HUES6 (cell line): ENCODE data around the gene MINAR1.
"Not testable (repeated sequence)": the region's sequence is repeated elsewhere in the genome, so short reads cannot be mapped to it uniquely, and the experiment has no call there.

Source experiments
- H3K27ac ChIP-seq: 2 replicates; pipeline ENCODE4 v1.7.0; 2013; ENCODE audit warnings: low read depth, mild to moderate bottlenecking, low read length, inconsistent platforms
- H3K27me3 ChIP-seq: 2 replicates; pipeline ENCODE4 v1.6.1; 2013; ENCODE audit warnings: low read length; ENCODE audit not compliant: control insufficient read depth, insufficient read depth
- H3K36me3 ChIP-seq: 2 replicates; pipeline ENCODE4 v1.6.1; 2013; ENCODE audit warnings: low read length; ENCODE audit not compliant: control insufficient read depth, insufficient read depth
- H3K4me1 ChIP-seq: 2 replicates; pipeline ENCODE4 v1.6.1; 2013; ENCODE audit warnings: low read length; ENCODE audit not compliant: control insufficient read depth, insufficient read depth
- H3K4me3 ChIP-seq: 2 replicates; pipeline ENCODE4 v1.5.1; 2013; ENCODE audit warnings: low read depth, low read length
- H3K9ac ChIP-seq: one replicate; pipeline ENCODE4 v1.6.1; 2013; ENCODE audit warnings: mild to moderate bottlenecking, low read length
- H3K9me3 ChIP-seq: 2 replicates; pipeline ENCODE4 v1.6.1; 2013; ENCODE audit warnings: low read depth, low read length; ENCODE audit not compliant: control insufficient read depth, insufficient read depth

Gene MINAR1

DNA sequence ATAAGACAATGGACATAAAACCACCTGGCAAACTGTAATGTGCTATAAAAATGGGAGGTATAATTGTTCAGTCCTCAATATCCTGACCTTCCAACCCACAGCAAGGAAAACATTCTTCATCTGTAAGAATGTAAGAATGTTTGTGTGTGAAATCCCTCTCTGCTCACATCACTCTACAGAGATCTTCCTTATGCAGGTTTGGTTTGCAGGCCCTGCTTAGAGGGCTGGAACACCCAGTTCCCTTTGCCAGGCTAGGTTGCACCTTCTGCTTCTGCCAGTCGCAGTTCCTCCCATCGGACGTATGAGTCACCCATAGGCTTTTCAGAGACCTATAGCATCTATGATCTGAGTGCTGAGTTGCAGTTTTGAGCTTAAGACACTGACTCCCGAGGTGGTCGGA is 24.1 kb upstream of the MINAR1 start:
- Histone ChIP-seq H3K9me3 (no peaks in the 10 kb centered on the region), H3K27me3 (no peaks in the 10 kb centered on the region), H3K4me1 (peaks cover 21% of the 10 kb centered on the region), H3K27ac (no peak overlapping the region), H3K4me3 (no peak overlapping the region), H3K9ac (no peak overlapping the region), H3K36me3 (no peaks in the 10 kb centered on the region)

DNA sequence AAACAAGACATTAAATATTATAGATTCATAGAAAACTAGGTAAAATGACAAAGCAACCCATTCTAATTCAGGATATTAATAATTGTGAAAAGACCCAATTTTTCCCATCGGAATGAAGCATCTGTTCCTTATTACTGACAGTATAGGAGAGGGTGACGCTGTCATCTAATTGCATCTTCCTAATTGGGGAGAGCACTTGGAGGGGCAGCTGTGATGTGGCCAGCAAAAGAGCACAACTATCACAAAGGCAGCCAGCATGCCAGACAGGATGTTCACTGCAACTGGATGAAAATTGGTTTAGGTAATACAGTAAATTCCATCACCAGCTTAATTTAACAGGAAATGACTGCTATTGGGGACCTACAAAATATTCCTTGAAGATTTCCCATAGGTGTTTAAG is 21.9 kb upstream of the MINAR1 start:
- H3K9me3 ChIP-seq = no peaks in the 10 kb centered on the region
- H3K4me1 ChIP-seq = peaks cover 21% of the 10 kb centered on the region
- no peak overlapping the region for H3K9ac ChIP-seq
- H3K27ac ChIP-seq = no peak overlapping the region
- H3K4me3 ChIP-seq = no peak overlapping the region
- no peaks in the 10 kb centered on the region for H3K36me3 ChIP-seq
- no peaks in the 10 kb centered on the region for H3K27me3 ChIP-seq

DNA sequence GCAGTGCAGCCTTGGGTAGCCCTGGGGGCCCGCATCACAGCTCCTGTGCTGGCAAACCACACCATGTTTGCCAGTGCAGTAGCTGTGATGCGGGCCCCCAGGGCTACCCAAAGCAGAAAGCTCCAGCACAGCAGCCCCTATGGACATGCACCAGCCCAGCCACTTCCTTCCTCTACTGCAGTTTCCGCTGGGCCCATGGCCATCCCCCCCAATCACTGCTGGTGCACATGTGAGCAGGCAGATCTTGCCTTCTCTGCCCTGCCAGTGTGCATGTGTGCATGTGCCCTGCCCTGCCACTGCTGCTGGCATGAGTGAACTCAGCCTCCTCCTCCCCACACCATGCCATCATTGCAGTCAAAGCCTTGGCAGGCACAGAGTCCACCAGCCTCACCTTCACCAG is 20.1 kb upstream of the MINAR1 start:
- H3K9ac ChIP-seq = no peak overlapping the region
- no peak overlapping the region for H3K4me3 ChIP-seq
- H3K27me3 ChIP-seq = no peaks in the 10 kb centered on the region
- H3K27ac ChIP-seq = no peak overlapping the region
- H3K4me1 ChIP-seq = peaks cover 24% of the 10 kb centered on the region
- no peaks in the 10 kb centered on the region for H3K9me3 ChIP-seq
- no peaks in the 10 kb centered on the region for H3K36me3 ChIP-seq

DNA sequence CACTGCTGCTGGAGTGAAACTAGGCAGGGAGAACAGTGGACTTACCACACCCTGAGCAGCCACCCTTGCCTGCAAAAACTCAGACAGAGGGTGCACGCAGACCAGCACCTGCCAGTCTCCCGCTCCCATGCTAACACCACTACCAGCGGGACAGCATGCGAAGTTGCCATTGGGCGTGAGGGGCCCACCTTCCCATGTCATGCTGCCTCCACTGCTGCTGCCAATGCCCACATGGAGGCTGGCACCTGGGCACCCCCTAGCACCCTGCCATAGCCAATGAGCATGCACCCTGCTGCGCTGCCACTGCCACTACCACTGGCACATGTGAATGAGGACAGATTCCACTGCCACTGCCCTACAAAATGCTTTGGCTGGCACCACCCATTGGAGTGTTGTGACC is 19.7 kb upstream of the MINAR1 start:
- H3K36me3 ChIP-seq = no peaks in the 10 kb centered on the region
- no peak overlapping the region for H3K4me3 ChIP-seq
- no peak overlapping the region for H3K9ac ChIP-seq
- H3K9me3 ChIP-seq = no peaks in the 10 kb centered on the region
- no peak overlapping the region for H3K27ac ChIP-seq
- peaks cover 27% of the 10 kb centered on the region for H3K4me1 ChIP-seq
- H3K27me3 ChIP-seq = no peaks in the 10 kb centered on the region

DNA sequence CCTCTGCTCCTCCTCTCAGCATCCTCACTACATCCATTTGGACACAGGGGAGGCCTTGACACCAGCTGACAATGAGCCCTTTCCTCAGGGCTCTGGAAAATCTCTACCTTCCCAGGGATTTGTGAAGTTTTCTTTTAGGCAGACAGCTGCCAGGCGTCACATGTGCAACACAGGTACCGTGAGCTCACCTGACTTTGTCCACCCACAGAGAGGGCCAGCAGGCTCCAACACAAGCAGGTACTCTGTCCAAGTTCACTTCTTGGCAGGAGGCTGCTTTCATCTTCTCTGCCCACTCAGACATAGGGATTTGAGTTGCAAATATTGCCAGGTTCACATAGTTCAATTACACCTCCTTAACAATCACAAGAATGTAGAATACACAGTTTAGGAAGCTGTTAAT is 15.3 kb upstream of the MINAR1 start:
- no peaks in the 10 kb centered on the region for H3K27me3 ChIP-seq
- H3K9me3 ChIP-seq = no peaks in the 10 kb centered on the region
- no peaks in the 10 kb centered on the region for H3K36me3 ChIP-seq
- H3K4me1 ChIP-seq = peaks cover 25% of the 10 kb centered on the region
- no peak overlapping the region for H3K9ac ChIP-seq
- H3K27ac ChIP-seq = no peak overlapping the region
- H3K4me3 ChIP-seq = no peak overlapping the region

DNA sequence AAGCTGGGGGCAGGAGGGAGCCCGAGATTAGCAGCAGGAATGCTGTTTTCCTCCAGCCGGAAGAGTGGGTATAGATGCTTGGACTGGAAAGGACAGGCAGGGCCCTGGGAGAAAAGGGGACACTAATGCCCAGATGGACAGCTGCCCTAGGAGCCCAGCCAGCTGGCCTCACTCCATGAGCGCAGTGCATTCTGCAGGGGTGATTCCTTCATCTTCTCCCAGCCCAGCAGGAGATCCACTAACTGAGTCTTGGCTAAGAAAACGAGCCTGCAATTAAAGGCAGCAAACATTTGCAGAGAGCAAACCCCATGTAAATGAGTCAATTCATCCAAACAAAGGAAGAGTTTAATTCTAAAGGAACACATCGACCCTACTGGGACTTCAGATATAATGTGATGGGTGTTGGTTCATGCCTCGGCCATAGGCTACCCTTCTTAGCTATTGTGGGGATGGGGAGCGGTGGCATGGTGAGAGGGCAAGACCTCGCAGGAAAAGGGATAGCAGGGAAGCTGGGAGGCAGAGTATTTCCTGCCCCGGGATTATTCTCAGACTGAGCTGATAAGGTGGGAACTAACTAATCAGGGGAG is 13.3 kb upstream of the MINAR1 start:
- H3K4me1 ChIP-seq = peaks cover 25% of the 10 kb centered on the region
- H3K36me3 ChIP-seq = no peaks in the 10 kb centered on the region
- H3K27ac ChIP-seq = no peak overlapping the region
- no peak overlapping the region for H3K4me3 ChIP-seq
- H3K9me3 ChIP-seq = no peaks in the 10 kb centered on the region
- H3K9ac ChIP-seq = no peak overlapping the region
- H3K27me3 ChIP-seq = no peaks in the 10 kb centered on the region

DNA sequence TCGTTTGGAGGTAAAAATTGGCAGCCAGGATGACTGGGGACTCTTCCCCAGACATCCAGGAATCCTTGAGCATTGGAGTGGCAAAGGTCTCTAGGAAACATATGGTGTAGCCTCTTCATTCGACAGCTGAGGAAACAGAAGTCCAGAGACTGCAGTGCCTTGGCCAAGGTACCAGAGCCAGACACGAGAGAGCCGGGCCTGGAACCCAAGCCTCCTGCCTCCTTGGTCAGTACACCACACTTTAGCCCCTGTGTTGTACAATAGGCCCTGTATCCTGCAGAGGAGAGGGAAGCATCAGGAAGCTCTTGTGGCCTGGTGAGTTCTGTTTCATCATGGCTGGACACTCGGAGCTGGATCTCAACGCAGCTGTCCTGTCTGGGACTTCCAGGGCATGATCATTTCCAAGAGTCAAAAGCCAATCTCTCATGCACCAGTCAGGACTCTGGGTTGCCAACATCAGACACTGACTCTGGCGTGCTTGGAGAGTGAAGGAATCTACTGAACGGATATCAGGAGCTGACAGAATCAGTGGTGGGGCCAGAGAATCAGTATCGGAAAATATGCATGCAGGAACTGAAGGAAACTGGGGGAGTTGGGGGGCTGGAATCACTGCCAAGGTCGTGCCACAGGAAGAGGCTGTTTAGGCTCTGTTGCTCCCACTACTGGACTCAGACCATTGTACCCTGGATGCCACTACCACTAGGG is 6.4 kb upstream of the MINAR1 start:
- no peaks in the 10 kb centered on the region for H3K9me3 ChIP-seq
- no peaks in the 10 kb centered on the region for H3K36me3 ChIP-seq
- H3K27me3 ChIP-seq = peaks cover 33% of the 10 kb centered on the region
- H3K4me1 ChIP-seq = peaks cover 11% of the 10 kb centered on the region; the same call in 1 of the 2 replicates
- no peak overlapping the region for H3K4me3 ChIP-seq
- no peak overlapping the region for H3K27ac ChIP-seq
- H3K9ac ChIP-seq = no peak overlapping the region

DNA sequence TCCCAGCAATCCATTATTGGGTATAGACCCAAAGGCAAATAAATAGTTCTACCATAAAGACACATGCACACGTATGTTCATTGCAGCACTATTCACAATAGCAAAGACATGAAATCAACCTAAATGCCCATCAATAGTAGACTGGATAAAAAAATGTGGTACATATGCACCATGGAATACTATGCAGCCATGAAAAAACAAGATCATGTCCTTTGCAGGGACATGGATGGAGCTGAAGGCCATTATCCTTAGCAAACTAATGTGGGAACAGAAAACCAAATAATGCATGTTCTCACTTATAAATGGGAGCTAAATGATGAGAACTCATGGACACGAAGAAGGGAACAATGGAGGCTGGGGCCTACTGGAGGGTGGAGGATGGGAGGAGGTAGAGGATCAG is 5.2 kb upstream of the MINAR1 start:
- not testable (repeated sequence) for H3K4me3 ChIP-seq, H3K9me3 ChIP-seq, H3K27ac ChIP-seq, H3K36me3 ChIP-seq, H3K9ac ChIP-seq
- Histone ChIP-seq H3K4me1 (peaks cover 11% of the 10 kb centered on the region; the same call in 1 of the 2 replicates), H3K27me3 (peaks cover 44% of the 10 kb centered on the region)

DNA sequence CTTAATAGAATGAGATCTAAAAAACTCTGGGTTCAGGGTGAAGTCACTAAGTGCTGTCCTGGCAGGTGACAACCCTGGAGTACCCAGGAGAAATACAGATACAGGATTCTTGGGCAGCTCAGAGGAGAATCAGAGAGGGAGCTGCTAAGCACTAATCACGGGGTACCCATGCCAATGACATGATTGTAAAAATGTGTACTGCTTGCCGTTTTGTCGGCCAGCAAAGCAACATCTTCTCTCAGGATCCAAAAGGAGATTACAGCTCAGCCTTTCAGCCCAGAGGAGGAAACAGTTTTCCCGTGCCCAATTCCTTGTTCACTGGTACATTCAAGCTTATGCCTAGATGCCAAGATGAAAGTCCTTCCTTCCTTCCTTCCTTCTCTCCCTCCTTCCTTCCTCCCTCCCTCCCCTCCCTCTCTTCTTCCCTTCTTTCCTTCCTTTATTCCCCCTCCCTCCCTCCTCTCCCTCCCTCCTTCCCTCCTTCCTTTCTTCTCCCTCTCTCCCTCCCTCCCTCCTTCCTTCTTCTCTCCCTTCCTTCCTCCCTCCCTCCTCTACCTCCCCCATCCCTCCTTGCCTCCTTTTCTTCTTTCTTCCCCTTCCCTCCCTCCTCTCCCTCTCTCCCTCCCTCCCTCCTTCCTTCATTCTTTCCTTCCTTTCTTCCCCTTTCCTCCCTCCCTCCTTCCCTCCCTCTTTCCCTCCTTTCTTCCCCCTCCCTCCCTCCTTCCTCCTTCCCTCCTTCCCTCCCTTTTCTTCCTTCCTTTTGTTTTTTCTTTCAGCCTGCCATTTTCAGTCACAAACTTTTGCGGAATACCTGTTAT is 4.1 kb upstream of the MINAR1 start:
- Histone ChIP-seq H3K36me3 (no peaks in the 10 kb centered on the region), H3K4me3 (no peak overlapping the region), H3K4me1 (peaks cover 14% of the 10 kb centered on the region; the same call in 1 of the 2 replicates), H3K9ac (no peak overlapping the region), H3K27me3 (peaks cover 55% of the 10 kb centered on the region), H3K27ac (no peak overlapping the region), H3K9me3 (no peaks in the 10 kb centered on the region)

DNA sequence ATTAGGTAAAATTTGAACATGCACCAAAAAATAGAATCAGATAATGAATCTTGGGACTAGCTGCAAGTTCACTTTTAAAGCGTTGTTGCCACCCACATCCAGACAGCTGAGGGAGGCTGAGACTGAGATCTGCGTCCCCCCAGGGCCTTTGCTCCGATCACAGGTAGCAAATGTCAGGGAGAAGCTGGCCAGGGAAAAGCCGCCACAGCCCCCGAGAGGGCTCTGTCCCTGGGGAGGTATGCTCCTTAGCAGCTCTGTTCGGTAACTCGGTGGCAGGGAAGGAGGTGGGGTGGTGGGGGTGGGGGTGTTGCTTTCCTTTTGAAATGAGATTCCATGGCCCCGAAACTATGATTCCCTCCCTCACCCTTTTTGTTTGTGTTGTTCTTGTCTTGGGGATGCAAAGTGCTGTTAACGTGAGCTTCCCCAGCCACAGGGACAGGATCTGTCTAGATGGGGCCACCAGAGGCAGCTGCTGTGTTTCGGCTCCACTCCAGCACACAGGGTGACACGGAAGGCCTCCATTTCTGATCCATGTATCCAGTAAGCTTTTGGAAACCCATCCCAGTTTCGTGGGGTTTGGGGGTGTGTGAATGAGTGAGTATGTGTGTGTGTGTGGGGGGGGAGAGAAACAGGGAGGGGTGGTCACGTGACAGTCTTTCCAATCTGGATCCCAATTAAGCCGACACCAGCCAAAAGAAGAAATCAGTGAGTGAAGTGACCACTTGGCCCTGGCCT is 1.1 kb upstream of the MINAR1 start:
- Histone ChIP-seq H3K4me1 (peaks cover 18% of the 10 kb centered on the region), H3K4me3 (peak overlapping the region; percentile 73), H3K9me3 (no peaks in the 10 kb centered on the region), H3K9ac (peak overlapping the region; percentile 67), H3K27me3 (peaks cover 84% of the 10 kb centered on the region), H3K27ac (no peak overlapping the region), H3K36me3 (no peaks in the 10 kb centered on the region)
